SKM-1 treated with dmso at 0.1 percent for 144 hours (cell line): ENCODE measurements around the gene GABARAPL2.
"Not testable (repeated sequence)": the region's sequence is repeated elsewhere in the genome, so short reads cannot be mapped to it uniquely, and the experiment has no call there.

ENCODE experiments used
- DNase-seq: peaks from one replicate; lab custom pipeline; 2025; ENCODE audit not compliant: unreplicated experiment; lab: John Stamatoyannopoulos, UW

Gene GABARAPL2

GRCh38 chr16:75590920-75591843 is 25.0 kb downstream of the GABARAPL2 start:
- no peak for DNase-seq

GRCh38 chr16:75591927-75592326 is 25.7 kb downstream of the GABARAPL2 start:
- DNase-seq = not testable (repeated sequence)

- DNase-seq = no peak
Observed at GRCh38 chr16:75593308-75593707, 27.1 kb downstream of the GABARAPL2 start.

- DNase-seq = no peak
Observed at GRCh38 chr16:75593825-75594820, 27.9 kb downstream of the GABARAPL2 start.

GRCh38 chr16:75599452-75600277 is 33.5 kb downstream of the GABARAPL2 start:
- DNase-seq = no peak

- no peak for DNase-seq
Observed at GRCh38 chr16:75603241-75603640, 37.1 kb downstream of the GABARAPL2 start.

- no peak for DNase-seq
Observed at GRCh38 chr16:75606507-75606906, 40.3 kb downstream of the GABARAPL2 start.

GRCh38 chr16:75614066-75614897 is 48.1 kb downstream of the GABARAPL2 start:
- DNase-seq = no peak

GRCh38 chr16:75615619-75616018 is 49.4 kb downstream of the GABARAPL2 start:
- no peak for DNase-seq

- DNase-seq = no peak
Observed at GRCh38 chr16:75616521-75617010, 50.4 kb downstream of the GABARAPL2 start.

GRCh38 chr16:75617121-75617520 is 50.9 kb downstream of the GABARAPL2 start:
- DNase-seq = no peak

- DNase-seq = no peak
Observed at GRCh38 chr16:75618780-75619179, 52.6 kb downstream of the GABARAPL2 start.

GRCh38 chr16:75620326-75621169 is 54.4 kb downstream of the GABARAPL2 start:
- no peak for DNase-seq

GRCh38 chr16:75621170-75621477 is 54.9 kb downstream of the GABARAPL2 start:
- no peak for DNase-seq

GRCh38 chr16:75622761-75623605 is 56.8 kb downstream of the GABARAPL2 start, which contains the start of gene ADAT1:
Gene ADAT1, minus strand, starts transcription at chr16:75623281. Its CDS starts 2,482 bp downstream, at chr16:75620799.
- peak; percentile 92 for DNase-seq

GRCh38 chr16:75624921-75625334 is 58.7 kb downstream of the GABARAPL2 start:
- peak; percentile 29 for DNase-seq

GRCh38 chr16:75626806-75627205 is 60.6 kb downstream of the GABARAPL2 start:
- no peak for DNase-seq
